Parathyroid adenoma (tissue), 2 donors: Measurements from ENCODE around the gene RASAL3.

Experiments
- H2AFZ ChIP-seq: fragments of 300-600 bp; sonication (generic); one replicate; pipeline ENCODE4 v1.7.0; 2017; ENCODE audit warnings: antibody characterized with exemption, mild to moderate bottlenecking
- H3K27ac ChIP-seq: fragments of 300-600 bp; sonication (generic); one replicate; pipeline ENCODE4 v1.7.0; 2017
- H3K27me3 ChIP-seq: fragments of 300-600 bp; sonication (generic); one replicate; pipeline ENCODE4 v1.7.0; 2017; ENCODE audit warnings: low read length; ENCODE audit not compliant: control insufficient read depth, insufficient read depth
- H3K36me3 ChIP-seq: fragments of 300-600 bp; sonication (generic); one replicate; pipeline ENCODE4 v1.7.0; 2017; ENCODE audit warnings: low read length; ENCODE audit not compliant: control insufficient read depth, insufficient read depth
- H3K4me1 ChIP-seq: fragments of 300-600 bp; sonication (generic); one replicate; pipeline ENCODE4 v1.7.0; 2017; ENCODE audit warnings: control low read depth
- H3K4me2 ChIP-seq: fragments of 300-600 bp; sonication (generic); one replicate; pipeline ENCODE4 v1.7.0; 2017; ENCODE audit warnings: low read length
- H3K4me3 ChIP-seq: fragments of 300-600 bp; sonication (generic); one replicate; pipeline ENCODE4 v1.7.0; 2017; ENCODE audit warnings: low read depth, low read length
- H3K79me2 ChIP-seq: fragments of 300-600 bp; sonication (generic); one replicate; pipeline ENCODE4 v1.7.0; 2017; ENCODE audit warnings: control low read depth
- H3K9ac ChIP-seq: fragments of 300-600 bp; sonication (generic); one replicate; pipeline ENCODE4 v1.7.0; 2017; ENCODE audit warnings: mild to moderate bottlenecking
- H3K9me3 ChIP-seq: fragments of 300-600 bp; sonication (generic); one replicate; pipeline ENCODE4 v1.7.0; 2017; ENCODE audit warnings: low read length; ENCODE audit not compliant: control insufficient read depth
- TF ChIP-seq, protein P1 (sequence below): fragments of 300-600 bp; sonication (generic); IDR thresholded peaks from one replicate; pipeline ENCODE4 v1.7.0; 2017; ENCODE audit warnings: antibody characterized with exemption, mild to moderate bottlenecking
- donor health status: primary hyperparathyroidism.

RASAL3 gene

GRCh38 chr19:15427991-15428471 lies 36.3 kb downstream of the RASAL3 start:
- H3K27ac ChIP-seq: no peak overlapping the region
- peaks cover 15% of the 10 kb centered on the region for H3K79me2 ChIP-seq
- no peaks in the 10 kb centered on the region for H3K36me3 ChIP-seq
- peaks cover 9% of the 10 kb centered on the region for H3K4me1 ChIP-seq
- no peak overlapping the region for H2AFZ ChIP-seq
- TF ChIP-seq, protein P1, sequence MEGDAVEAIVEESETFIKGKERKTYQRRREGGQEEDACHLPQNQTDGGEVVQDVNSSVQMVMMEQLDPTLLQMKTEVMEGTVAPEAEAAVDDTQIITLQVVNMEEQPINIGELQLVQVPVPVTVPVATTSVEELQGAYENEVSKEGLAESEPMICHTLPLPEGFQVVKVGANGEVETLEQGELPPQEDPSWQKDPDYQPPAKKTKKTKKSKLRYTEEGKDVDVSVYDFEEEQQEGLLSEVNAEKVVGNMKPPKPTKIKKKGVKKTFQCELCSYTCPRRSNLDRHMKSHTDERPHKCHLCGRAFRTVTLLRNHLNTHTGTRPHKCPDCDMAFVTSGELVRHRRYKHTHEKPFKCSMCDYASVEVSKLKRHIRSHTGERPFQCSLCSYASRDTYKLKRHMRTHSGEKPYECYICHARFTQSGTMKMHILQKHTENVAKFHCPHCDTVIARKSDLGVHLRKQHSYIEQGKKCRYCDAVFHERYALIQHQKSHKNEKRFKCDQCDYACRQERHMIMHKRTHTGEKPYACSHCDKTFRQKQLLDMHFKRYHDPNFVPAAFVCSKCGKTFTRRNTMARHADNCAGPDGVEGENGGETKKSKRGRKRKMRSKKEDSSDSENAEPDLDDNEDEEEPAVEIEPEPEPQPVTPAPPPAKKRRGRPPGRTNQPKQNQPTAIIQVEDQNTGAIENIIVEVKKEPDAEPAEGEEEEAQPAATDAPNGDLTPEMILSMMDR: no peak
- H3K4me2 ChIP-seq: no peak overlapping the region
- no peaks in the 10 kb centered on the region for H3K27me3 ChIP-seq
- no peaks in the 10 kb centered on the region for H3K9me3 ChIP-seq
- H3K9ac ChIP-seq: no peak overlapping the region
- H3K4me3 ChIP-seq: no peak overlapping the region

- TF ChIP-seq, protein P1: no peak
- H2AFZ ChIP-seq: no peak overlapping the region
- H3K4me2 ChIP-seq: no peak overlapping the region
- no peaks in the 10 kb centered on the region for H3K36me3 ChIP-seq
- H3K27ac ChIP-seq: no peak overlapping the region
- H3K9ac ChIP-seq: no peak overlapping the region
- no peak overlapping the region for H3K4me3 ChIP-seq
- H3K4me1 ChIP-seq: peaks cover 9% of the 10 kb centered on the region
- no peaks in the 10 kb centered on the region for H3K9me3 ChIP-seq
- H3K79me2 ChIP-seq: peaks cover 15% of the 10 kb centered on the region
- H3K27me3 ChIP-seq: no peaks in the 10 kb centered on the region
These were observed 37.0 kb downstream of the RASAL3 start for GRCh38 chr19:15427350-15427700.

GRCh38 chr19:15426485-15427349 lies 37.6 kb downstream of the RASAL3 start:
- no peak overlapping the region for H3K27ac ChIP-seq
- no peak overlapping the region for H3K9ac ChIP-seq
- H3K79me2 ChIP-seq: peaks cover 11% of the 10 kb centered on the region
- H2AFZ ChIP-seq: no peak overlapping the region
- no peak overlapping the region for H3K4me2 ChIP-seq
- no peaks in the 10 kb centered on the region for H3K36me3 ChIP-seq
- H3K4me3 ChIP-seq: no peak overlapping the region
- TF ChIP-seq, protein P1: no peak
- H3K27me3 ChIP-seq: no peaks in the 10 kb centered on the region
- peaks cover 9% of the 10 kb centered on the region for H3K4me1 ChIP-seq
- H3K9me3 ChIP-seq: no peaks in the 10 kb centered on the region

GRCh38 chr19:15425321-15425950 lies 38.9 kb downstream of the RASAL3 start:
- Histone ChIP-seq H3K36me3 (no peaks in the 10 kb centered on the region), H3K4me2 (no peak overlapping the region), H3K79me2 (no peaks in the 10 kb centered on the region), H3K4me1 (no peaks in the 10 kb centered on the region), H3K9me3 (no peaks in the 10 kb centered on the region), H3K9ac (no peak overlapping the region), H2AFZ (no peak overlapping the region), H3K27ac (no peak overlapping the region), H3K27me3 (no peaks in the 10 kb centered on the region), H3K4me3 (no peak overlapping the region)
- TF ChIP-seq, protein P1: no peak
